ENCODE results near the gene MAGI1.

MAGI1 gene

GRCh38 chr3:65535260-65535659, 503.5 kb downstream of the MAGI1 start:
- in situ Hi-C loops (cut with MboI; ENCODE audit: low sequenced_read_pairs, unreplicated experiment), result no loop called here
- DNase-seq (ENCODE audit: low spot score), result no peak

DNA sequence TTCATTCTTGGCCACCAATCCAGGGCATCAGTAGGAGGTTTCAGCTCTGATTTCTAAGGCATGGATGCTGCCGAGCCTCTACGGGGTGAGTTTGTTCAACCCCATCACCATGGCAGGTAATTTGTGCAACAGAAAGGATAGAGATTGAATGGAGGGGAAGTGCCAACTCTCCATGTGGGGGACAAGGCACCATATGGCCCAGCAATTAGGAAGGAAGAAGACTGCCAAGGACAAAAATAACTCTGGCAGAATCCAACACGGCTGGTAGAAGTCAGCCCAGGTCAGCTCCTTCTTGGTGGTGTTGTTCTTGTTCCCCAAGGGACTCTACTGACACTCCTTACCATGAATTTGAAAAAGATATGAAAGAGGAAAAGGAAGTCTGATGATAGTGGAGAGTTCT, 503.9 kb downstream of the MAGI1 start:
- in situ Hi-C loops (cut with MboI; ENCODE audit: low sequenced_read_pairs, unreplicated experiment), result no loop called here
- TF ChIP-seq, protein P1, sequence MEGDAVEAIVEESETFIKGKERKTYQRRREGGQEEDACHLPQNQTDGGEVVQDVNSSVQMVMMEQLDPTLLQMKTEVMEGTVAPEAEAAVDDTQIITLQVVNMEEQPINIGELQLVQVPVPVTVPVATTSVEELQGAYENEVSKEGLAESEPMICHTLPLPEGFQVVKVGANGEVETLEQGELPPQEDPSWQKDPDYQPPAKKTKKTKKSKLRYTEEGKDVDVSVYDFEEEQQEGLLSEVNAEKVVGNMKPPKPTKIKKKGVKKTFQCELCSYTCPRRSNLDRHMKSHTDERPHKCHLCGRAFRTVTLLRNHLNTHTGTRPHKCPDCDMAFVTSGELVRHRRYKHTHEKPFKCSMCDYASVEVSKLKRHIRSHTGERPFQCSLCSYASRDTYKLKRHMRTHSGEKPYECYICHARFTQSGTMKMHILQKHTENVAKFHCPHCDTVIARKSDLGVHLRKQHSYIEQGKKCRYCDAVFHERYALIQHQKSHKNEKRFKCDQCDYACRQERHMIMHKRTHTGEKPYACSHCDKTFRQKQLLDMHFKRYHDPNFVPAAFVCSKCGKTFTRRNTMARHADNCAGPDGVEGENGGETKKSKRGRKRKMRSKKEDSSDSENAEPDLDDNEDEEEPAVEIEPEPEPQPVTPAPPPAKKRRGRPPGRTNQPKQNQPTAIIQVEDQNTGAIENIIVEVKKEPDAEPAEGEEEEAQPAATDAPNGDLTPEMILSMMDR (IDR thresholded peaks at IDR 0.05; ENCODE audit: borderline replicate concordance, control extremely low read depth, extremely low read depth, insufficient read depth, missing control alignments), result no peak
- no peak for DNase-seq (ENCODE audit: low spot score)

More at GRCh38 chr3:65535260-65535659, 503.5 kb downstream of the MAGI1 start:
- TF ChIP-seq, protein P1 (IDR thresholded peaks at IDR 0.05; ENCODE audit: borderline replicate concordance, control extremely low read depth, extremely low read depth, insufficient read depth, missing control alignments), result no peak

DNA sequence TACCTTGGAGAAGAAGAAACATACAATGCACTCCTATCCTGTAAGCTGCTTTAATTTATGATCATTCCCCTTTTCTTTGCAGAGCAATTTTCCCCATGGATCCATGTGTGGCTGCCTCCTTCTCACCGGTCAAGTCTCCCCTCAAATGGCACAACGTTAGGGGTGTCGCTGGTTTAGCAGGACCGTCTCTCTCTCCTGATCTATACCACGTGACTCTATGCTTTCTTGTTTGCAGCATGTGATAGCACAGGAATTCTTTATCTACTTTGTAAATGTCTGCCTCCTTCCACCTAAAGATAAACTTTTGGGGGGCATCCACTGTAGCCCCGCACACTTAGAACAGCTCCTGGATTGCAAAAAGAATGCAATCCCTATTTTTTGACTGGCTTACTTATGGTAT, 506.0 kb downstream of the MAGI1 start:
- TF ChIP-seq, protein P1 (IDR thresholded peaks at IDR 0.05; ENCODE audit: borderline replicate concordance, control extremely low read depth, extremely low read depth, insufficient read depth, missing control alignments), result no peak
- in situ Hi-C loops (cut with MboI; ENCODE audit: low sequenced_read_pairs, unreplicated experiment), result no loop called here
- DNase-seq (ENCODE audit: low spot score), result no peak

GRCh38 chr3:65532215-65532614, 506.5 kb downstream of the MAGI1 start:
- TF ChIP-seq, protein P1 (IDR thresholded peaks at IDR 0.05; ENCODE audit: borderline replicate concordance, control extremely low read depth, extremely low read depth, insufficient read depth, missing control alignments), result no peak
- in situ Hi-C loops (cut with MboI; ENCODE audit: low sequenced_read_pairs, unreplicated experiment), result no loop called here
- no peak for DNase-seq (ENCODE audit: low spot score)

DNA sequence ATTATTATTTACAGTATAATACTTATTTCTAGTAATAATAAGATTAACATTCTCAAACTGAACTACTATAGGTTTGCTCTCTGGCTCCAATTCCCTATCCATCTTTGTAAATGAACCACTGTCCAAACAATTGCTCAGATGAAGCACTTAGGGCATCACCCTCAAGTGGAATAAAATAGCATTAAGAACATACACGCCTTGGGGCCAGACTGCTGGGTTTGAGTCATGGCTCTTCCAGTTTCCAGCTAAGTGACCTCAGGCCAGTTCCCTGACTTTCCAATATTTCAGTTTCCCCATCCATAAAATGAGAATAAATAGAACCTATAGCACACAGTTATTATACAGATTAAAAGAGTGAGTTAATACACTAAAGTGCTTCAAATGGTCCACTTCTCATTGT, 507.2 kb downstream of the MAGI1 start:
- DNase-seq (ENCODE audit: low spot score), result no peak
- TF ChIP-seq, protein P1 (IDR thresholded peaks at IDR 0.05; ENCODE audit: borderline replicate concordance, control extremely low read depth, extremely low read depth, insufficient read depth, missing control alignments), result no peak
- in situ Hi-C loops (cut with MboI; ENCODE audit: low sequenced_read_pairs, unreplicated experiment), result no loop called here

- TF ChIP-seq, protein P1 (IDR thresholded peaks at IDR 0.05; ENCODE audit: borderline replicate concordance, control extremely low read depth, extremely low read depth, insufficient read depth, missing control alignments), result no peak
- in situ Hi-C loops (cut with MboI; ENCODE audit: low sequenced_read_pairs, unreplicated experiment), result no loop called here
- DNase-seq (ENCODE audit: low spot score), result no peak
Observed at GRCh38 chr3:65526656-65527055, 512.1 kb downstream of the MAGI1 start.

DNA sequence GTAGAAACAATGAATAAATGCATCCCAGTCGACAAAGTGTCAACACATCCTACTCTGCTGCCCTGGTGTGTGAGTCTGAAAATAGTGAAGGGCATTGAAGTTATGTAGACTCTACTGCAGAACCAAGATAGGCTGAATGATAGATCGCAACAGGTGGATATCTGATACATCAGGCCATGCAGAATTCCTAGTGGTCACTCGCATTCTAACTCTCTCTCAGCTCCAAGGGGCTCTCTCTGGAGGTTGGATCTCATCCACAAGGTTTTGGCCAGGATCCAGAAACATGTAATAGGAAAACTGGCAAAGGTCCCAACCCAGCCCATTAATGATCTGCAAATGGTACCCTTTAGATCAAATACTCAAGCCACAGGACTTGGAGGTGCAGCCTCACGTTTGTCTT, 514.1 kb downstream of the MAGI1 start:
- in situ Hi-C loops (cut with MboI; ENCODE audit: low sequenced_read_pairs, unreplicated experiment), result no loop called here
- TF ChIP-seq, protein P1 (IDR thresholded peaks at IDR 0.05; ENCODE audit: borderline replicate concordance, control extremely low read depth, extremely low read depth, insufficient read depth, missing control alignments), result no peak
- DNase-seq (ENCODE audit: low spot score), result no peak

Measured in GM13976 (cell line).